Measurements from ENCODE around the gene SPRYD4. TPM values are rescaled to one million over a fixed set of nuclear protein-coding genes. Genes with fewer than 3 reads are reported as not detected.

The SPRYD4 gene
- total and polyA plus RNA-seq, 9 of the 15 experiments (the other 6 are each of a cell fraction or from before 2014, with no cell fraction given): 1.8 to 4.7 (median 2.8) TPM

- TF ChIP-seq ZNF507 (tag; conservative IDR thresholded peaks at IDR 0.05): no peak
- no peak for TF ChIP-seq DEAF1 (CRISPR knock-in tag; IDR thresholded peaks at IDR 0.05)
- TF ChIP-seq RAD51 (IDR thresholded peaks at IDR 0.05; ENCODE audit: borderline replicate concordance, low read depth): 0 out of 2 replicates have a peak, but pooled peaks have one; percentile 4
- no peak for TF ChIP-seq SMAD2 (IDR thresholded peaks at IDR 0.05; ENCODE audit: low read depth, low read length)
- no peak for TF ChIP-seq ETS1 (conservative IDR thresholded peaks at IDR 0.05; ENCODE audit: control insufficient read depth, low read depth, low read length)
- TF ChIP-seq HDAC8 (tag; IDR thresholded peaks at IDR 0.05): no peak
- TF ChIP-seq ZNF282 (CRISPR knock-in tag; IDR thresholded peaks at IDR 0.05): no peak
- TF ChIP-seq USF1 (CRISPR knock-in tag; IDR thresholded peaks at IDR 0.05): no peak
- no peak for TF ChIP-seq HNRNPUL1 (IDR thresholded peaks at IDR 0.05; ENCODE audit: low read length)
- no peak for TF ChIP-seq MBD1 (CRISPR knock-in tag; IDR thresholded peaks at IDR 0.05)
- no peak for TF ChIP-seq ELK1 (CRISPR knock-in tag; IDR thresholded peaks at IDR 0.05)
- peak; percentile 18; the same call in 1 of the 2 replicates for TF ChIP-seq STAT5A (IDR thresholded peaks at IDR 0.05; ENCODE audit: borderline replicate concordance, low read length)
- TF ChIP-seq EWSR1 (IDR thresholded peaks at IDR 0.05; ENCODE audit: borderline replicate concordance, low read depth, partially characterized antibody): no peak
- no peak for TF ChIP-seq ZKSCAN8 (CRISPR knock-in tag; IDR thresholded peaks at IDR 0.05)
- no peak for TF ChIP-seq SIRT6 (IDR thresholded peaks at IDR 0.05; ENCODE audit: low read depth, low read length)
- TF ChIP-seq FOXJ3 (CRISPR knock-in tag; IDR thresholded peaks at IDR 0.05): no peak
- no peak for TF ChIP-seq BACH1 (tag; IDR thresholded peaks at IDR 0.05)
- no peak for TF ChIP-seq ZNF41 (CRISPR knock-in tag; conservative IDR thresholded peaks at IDR 0.05)
- no peak for TF ChIP-seq HDAC3 (IDR thresholded peaks at IDR 0.05; ENCODE audit: borderline replicate concordance, partially characterized antibody)
- peak; percentile 70 for TF ChIP-seq RNF2 (IDR thresholded peaks at IDR 0.05)
- no peak; the same call in none of the 2 replicates for TF ChIP-seq ZBTB2 (IDR thresholded peaks at IDR 0.05)
Measured at GRCh38 chr12:56437430-56438176, 30.8 kb upstream of the SPRYD4 start (continued).

All from K562 (cell line).